HCT116 (cell line): ENCODE measurements around the gene TCERG1L. TPM values are rescaled to one million over a fixed set of nuclear protein-coding genes. Genes with fewer than 3 reads are reported as not detected.

Source experiments
- ATAC-seq: fragments of 200-7000 bp; cut with Tn5 transposase; 2 replicates; pipeline ENCODE4 v1.9.1; 2020; ENCODE audit warnings: mild to moderate bottlenecking, moderate library complexity
- BruUV-seq: library from RNA; stranded (reverse); fragments of 400-500 nt; replicated peaks from 2 replicates; lab custom pipeline; 2021; lab: Mats Ljungman, UMichigan
- CTCF ChIA-PET: fragments of 300-600 bp; sonication (Branson Sonifier 250); formaldehyde crosslinking; loops from one replicate; lab custom pipeline; 2021; ENCODE audit warnings: antibody characterized with exemption; lab: Charles Lee
- POLR2A ChIA-PET: fragments of 300-600, 350-600 bp; sonication (Branson Sonifier 250); formaldehyde crosslinking; loops from one replicate; lab custom pipeline; 2021; ENCODE audit warnings: antibody characterized with exemption; lab: Charles Lee
- RAD21 ChIA-PET, 2 experiments: fragments of 300-600 bp; sonication (Branson Sonifier 250); formaldehyde crosslinking; loops; one replicate each; lab custom pipeline; 2023; ENCODE audit warnings: low total read pairs in 2 of 2; ENCODE audit not compliant: uncharacterized antibody in 2 of 2, unreplicated experiment in 2 of 2, low non-redundant PET in 1 of 2; lab: Charles Lee
- DNase-seq: peaks from one replicate; pipeline ENCODE4 v3.0.0-alpha.2; 2010; ENCODE audit warnings: low read depth, low spot score
- H2AFZ ChIP-seq: fragments of 200-600 bp; shearing (Covaris generic), sonication (generic); 2 replicates; pipeline ENCODE4 v1.6.1; 2017; ENCODE audit warnings: low read depth, mixed run types, mixed read lengths, antibody characterized with exemption, low read length; ENCODE audit not compliant: poor library complexity, severe bottlenecking
- H3K27ac ChIP-seq: 2 replicates; pipeline ENCODE4 v1.5.1; 2012; ENCODE audit warnings: low read depth, low read length
- H3K27me3 ChIP-seq: fragments of 200-600 bp; sonication (generic); 2 replicates; pipeline ENCODE4 v1.6.1; 2016; ENCODE audit warnings: mixed run types, low read length, mixed read lengths; ENCODE audit not compliant: insufficient read depth
- H3K36me3 ChIP-seq, 2 experiments: fragments of 200-500 bp in 1 of 2; fragments of 200-600 bp in 1 of 2; sonication (Bioruptor generic) in 1 of 2; sonication (generic) in 1 of 2; 2 replicates each; pipeline versions ENCODE4 v1.5.1 to v1.6.1; 2014 to 2016; ENCODE audit warnings: low read length in 2 of 2, inconsistent platforms in 1 of 2, mixed read lengths in 1 of 2, mixed run types in 1 of 2; ENCODE audit not compliant: insufficient read depth in 2 of 2, control insufficient read depth in 1 of 2
- H3K4me1 ChIP-seq, 2 experiments: fragments of 200-600 bp in 1 of 2; sonication (generic) in 1 of 2; 2 replicates each; pipeline versions ENCODE4 v1.5.1 to v1.6.1; 2012 to 2017; ENCODE audit warnings: low read length in 2 of 2, inconsistent platforms in 1 of 2, mild to moderate bottlenecking in 1 of 2, mixed read lengths in 1 of 2, mixed run types in 1 of 2, moderate library complexity in 1 of 2; ENCODE audit not compliant: insufficient read depth in 2 of 2, control insufficient read depth in 1 of 2
- H3K4me2 ChIP-seq: fragments of 200-600 bp; sonication (generic); 2 replicates; pipeline ENCODE4 v1.6.1; 2017; ENCODE audit warnings: mixed run types, low read length, mixed read lengths
- H3K4me3 ChIP-seq, 2 experiments: fragments of 200-600 bp in 1 of 2; sonication (generic) in 1 of 2; replicated peaks in 1 of 2; 2 replicates each; pipeline ENCODE4 v1.5.1; 2011 to 2016; ENCODE audit warnings: low read length in 2 of 2, control low read depth in 1 of 2, low read depth in 1 of 2, mild to moderate bottlenecking in 1 of 2, mixed read lengths in 1 of 2, mixed run types in 1 of 2
- H3K79me2 ChIP-seq: fragments of 200-600 bp; sonication (generic); 2 replicates; pipeline ENCODE4 v1.6.1; 2017; ENCODE audit warnings: mild to moderate bottlenecking, mixed run types, low read length, moderate library complexity, mixed read lengths; ENCODE audit not compliant: insufficient read depth
- H3K9ac ChIP-seq: fragments of 200-600 bp; sonication (generic); 2 replicates; pipeline ENCODE4 v1.6.1; 2016; ENCODE audit warnings: low read length, mixed read lengths
- H3K9me2 ChIP-seq: fragments of 200-600 bp; sonication (generic), shearing (Covaris generic); 2 replicates; pipeline ENCODE4 v1.6.1; 2017; ENCODE audit warnings: mixed run types, mild to moderate bottlenecking, moderate library complexity; ENCODE audit not compliant: insufficient read depth
- H3K9me3 ChIP-seq, 2 experiments: fragments of 200-500 bp in 1 of 2; fragments of 200-600 bp in 1 of 2; sonication (Bioruptor generic) in 1 of 2; sonication (generic) in 1 of 2; 2 replicates each; pipeline ENCODE4 v1.6.1; 2014 to 2017; ENCODE audit warnings: low read length in 2 of 2, mixed read lengths in 2 of 2, inconsistent platforms in 1 of 2, low read depth in 1 of 2, mild to moderate bottlenecking in 1 of 2, mixed run types in 1 of 2, moderate library complexity in 1 of 2; ENCODE audit not compliant: control insufficient read depth in 1 of 2, insufficient read depth in 1 of 2
- H4K20me1 ChIP-seq: fragments of 200-600 bp; sonication (generic), shearing (Covaris generic); 2 replicates; pipeline ENCODE4 v1.6.1; 2017; ENCODE audit warnings: mixed run types, mild to moderate bottlenecking, moderate library complexity; ENCODE audit not compliant: insufficient read depth
- CBX3 ChIP-seq: IDR thresholded peaks from 2 replicates; pipeline ENCODE4 v1.6.1; 2012; ENCODE audit warnings: low read depth
- CEBPB ChIP-seq: IDR thresholded peaks from 2 replicates; pipeline ENCODE4 v1.6.1; 2012; ENCODE audit warnings: low read depth
- EGR1 ChIP-seq: IDR thresholded peaks from 2 replicates; pipeline ENCODE4 v1.6.1; 2012; ENCODE audit warnings: low read depth
- EZH2 ChIP-seq: fragments of 200-600 bp; sonication (generic); IDR thresholded peaks from 2 replicates; pipeline ENCODE4 v1.6.1; 2017; ENCODE audit warnings: antibody characterized with exemption, mixed run types
- EZH2phosphoT487 ChIP-seq: fragments of 200-600 bp; IDR thresholded peaks from 2 replicates; pipeline ENCODE4 v1.6.1; 2018; ENCODE audit warnings: antibody characterized with exemption, borderline replicate concordance
- REST ChIP-seq: IDR thresholded peaks from 2 replicates; pipeline ENCODE4 v1.6.1; 2012; ENCODE audit warnings: low read depth
- SRF ChIP-seq: IDR thresholded peaks from 2 replicates; pipeline ENCODE4 v1.6.1; 2012; ENCODE audit warnings: low read depth
- intact Hi-C: fragments of 100-400 bp; cut with micrococcal nuclease; formaldehyde crosslinking; loops from 2 replicates; pipeline ENCODE4 v1.10.0; 2022
- total RNA-seq: library from RNA; stranded (reverse); gene quantifications from one replicate; pipeline ENCODE4 v1.2.1, GENCODE V29; 2021; ENCODE audit not compliant: unreplicated experiment

TCERG1L gene
- total RNA-seq, 1 experiment from 2014 or later = not detected

- no peak for TF ChIP-seq REST
- no peak for TF ChIP-seq CBX3
Measured at GRCh38 chr10:131282961-131283360, 28.6 kb downstream of the TCERG1L start (continued).

DNA sequence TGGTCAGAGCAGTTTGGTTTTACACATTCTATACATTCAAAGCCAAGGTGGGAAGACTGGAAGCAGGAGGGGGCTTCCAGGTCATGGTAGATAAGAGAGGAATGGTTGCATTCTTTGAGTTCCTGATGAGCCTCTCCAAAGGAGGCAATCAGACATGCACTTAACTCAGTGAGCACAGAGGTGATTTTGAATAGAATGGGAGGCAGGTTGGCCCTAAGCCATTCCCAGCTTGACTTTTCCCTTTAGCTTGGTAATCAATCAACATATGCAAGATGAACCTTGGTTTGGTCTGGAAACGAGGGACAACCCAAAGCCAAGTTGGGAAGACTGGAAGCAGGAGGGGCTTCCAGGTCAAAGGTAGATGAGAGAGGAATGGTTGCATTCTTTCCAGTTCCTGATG, 31.4 kb downstream of the TCERG1L start:
- DNase-seq (no peak), ATAC-seq (no peak)
- ChIA-PET POLR2A (no interaction called here), RAD21 (no interaction called here), CTCF (no interaction called here)
- Histone ChIP-seq H3K79me2 (no peaks in the 10 kb centered on the region), H3K4me2 (no peak overlapping the region), H3K9me3 (no peaks in the 10 kb centered on the region), H3K27me3 (no peaks in the 10 kb centered on the region), H4K20me1 (no peaks in the 10 kb centered on the region), H3K4me1 (no peaks in the 10 kb centered on the region), H3K4me3 (no peak overlapping the region), H3K9ac (no peak overlapping the region), H3K36me3 (no peaks in the 10 kb centered on the region), H2AFZ (no peak overlapping the region), H3K9me2 (no peaks in the 10 kb centered on the region), H3K27ac (no peak overlapping the region)
- intact Hi-C loops = no loop called here
- no peak for TF ChIP-seq SRF
- no peak for TF ChIP-seq EZH2phosphoT487
- TF ChIP-seq CBX3 = no peak
- TF ChIP-seq EZH2 = no peak
- TF ChIP-seq EGR1 = no peak
- TF ChIP-seq CEBPB = no peak
- BruUV-seq = no TSS peak
